Vagina (tissue), 2 donors: ENCODE data around the gene CA5A.

Experiments
- CTCF ChIP-seq, 3 experiments: fragments of 450-650 bp in 2 of 3; fragments of 200-600 bp in 1 of 3; sonication (generic) in 1 of 3; IDR thresholded peaks; one replicate each; pipeline ENCODE4 v1.5.1; 2017 to 2019; ENCODE audit warnings: antibody characterized with exemption in 3 of 3, mild to moderate bottlenecking in 2 of 3, moderate library complexity in 2 of 3
- POLR2A ChIP-seq, 2 donors: fragments of 450-650 bp; IDR thresholded peaks; one replicate each; pipeline ENCODE4 v1.6.1; 2017; ENCODE audit warnings: antibody characterized with exemption in 2 of 2, mild to moderate bottlenecking in 2 of 2, moderate library complexity in 2 of 2
- POLR2AphosphoS5 ChIP-seq, 2 donors: sonication (generic); formaldehyde crosslinking; IDR thresholded peaks; one replicate each; pipeline ENCODE4 v1.9.0; 2017; ENCODE audit warnings: antibody characterized with exemption in 2 of 2, mild to moderate bottlenecking in 2 of 2, low read depth in 1 of 2; ENCODE audit not compliant: insufficient read depth in 1 of 2

DNA sequence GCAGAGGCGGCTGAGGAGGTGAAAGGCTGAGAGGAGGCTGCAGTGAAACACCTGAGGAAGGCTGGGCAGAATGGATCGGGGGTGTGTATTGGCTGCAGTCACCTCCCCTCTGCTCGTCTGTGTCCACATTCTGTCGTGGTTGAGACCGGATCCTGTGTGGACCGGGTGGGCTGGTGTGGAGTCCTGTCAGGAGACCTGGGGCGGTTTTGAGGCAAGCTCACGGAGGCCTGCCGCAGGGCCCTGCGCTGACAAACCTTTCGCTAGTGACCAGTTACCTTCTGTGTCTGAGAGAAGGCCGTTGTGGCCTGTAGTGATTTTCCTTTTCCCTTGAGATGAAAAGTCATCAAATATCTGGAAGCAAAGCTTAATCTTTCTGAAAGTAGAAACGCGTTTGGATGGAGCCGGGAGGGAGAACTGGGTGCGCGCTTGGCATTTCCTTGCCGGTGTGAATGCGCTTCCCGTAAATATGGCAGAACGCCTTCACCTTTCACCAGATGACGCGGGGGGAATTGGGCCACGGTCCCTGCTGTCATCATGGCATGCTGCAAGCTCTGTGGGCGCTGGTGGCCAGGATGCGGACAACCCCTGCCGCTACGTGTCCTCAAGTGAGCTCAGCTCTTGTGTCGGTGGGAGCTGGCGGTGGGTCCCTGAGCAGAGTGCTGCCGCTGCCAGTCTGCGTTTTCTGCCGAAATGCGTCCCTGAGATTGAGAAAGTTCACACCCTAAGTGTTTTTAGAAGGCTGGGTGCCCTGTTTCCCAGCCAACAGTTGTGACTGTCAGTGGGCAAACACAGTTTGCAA, 21.2 kb upstream of the CA5A start:
- no peak for TF ChIP-seq POLR2AphosphoS5 (IDR thresholded peaks at IDR 0.05; ENCODE audit: insufficient read depth in 1 of 2, low read depth in 1 of 2)
- no peak for TF ChIP-seq CTCF (IDR thresholded peaks at IDR 0.05)
- no peak for TF ChIP-seq POLR2A (IDR thresholded peaks at IDR 0.05)
